GM23338 (cell line): ENCODE measurements around the gene AOPEP. TPM values are rescaled to one million over a fixed set of nuclear protein-coding genes. Genes with fewer than 3 reads are reported as not detected.

Experiments
- ATAC-seq: fragments of 200-7000 bp; cut with Tn5 transposase; 3 replicates; pipeline ENCODE4 v1.9.1; 2020
- DNase-seq: peaks from one replicate; pipeline ENCODE4 v3.0.0-alpha.2; 2015; ENCODE audit warnings: low spot score
- H2AFZ ChIP-seq: fragments of 200-600 bp; sonication (generic); 2 replicates; pipeline ENCODE4 v1.8.0; 2016; ENCODE audit warnings: antibody characterized with exemption, mild to moderate bottlenecking, moderate library complexity
- H3F3A ChIP-seq: fragments of 200-600 bp; sonication (generic); replicated peaks from 2 replicates; pipeline ENCODE4 v1.8.0; 2017; ENCODE audit warnings: antibody characterized with exemption, mixed run types, low read depth
- H3K27ac ChIP-seq: fragments of 200-600 bp; sonication (generic); 2 replicates; pipeline ENCODE4 v1.6.1; 2016; ENCODE audit warnings: low read depth
- H3K27me3 ChIP-seq: fragments of 200-600 bp; sonication (generic); 2 replicates; pipeline ENCODE4 v1.8.0; 2016; ENCODE audit warnings: mild to moderate bottlenecking, mixed run types, moderate library complexity; ENCODE audit not compliant: insufficient read depth
- H3K36me3 ChIP-seq: fragments of 200-600 bp; sonication (generic); 2 replicates; pipeline ENCODE4 v1.8.0; 2016; ENCODE audit warnings: mild to moderate bottlenecking; ENCODE audit not compliant: insufficient read depth
- H3K4me1 ChIP-seq: fragments of 200-600 bp; sonication (generic); 2 replicates; pipeline ENCODE4 v1.8.0; 2016; ENCODE audit warnings: mild to moderate bottlenecking, moderate library complexity; ENCODE audit not compliant: insufficient read depth
- H3K4me2 ChIP-seq: fragments of 200-600 bp; sonication (generic); 2 replicates; pipeline ENCODE4 v1.7.1; 2017; ENCODE audit warnings: mixed run types
- H3K4me3 ChIP-seq: fragments of 200-600 bp; sonication (generic); 2 replicates; pipeline ENCODE4 v1.6.1; 2016; ENCODE audit warnings: mixed run types
- H3K79me2 ChIP-seq: fragments of 200-600 bp; sonication (generic); replicated peaks from 2 replicates; pipeline ENCODE4 v1.8.0; 2017; ENCODE audit warnings: mild to moderate bottlenecking; ENCODE audit not compliant: insufficient read depth
- H3K9me2 ChIP-seq: fragments of 200-600 bp; sonication (generic); 2 replicates; pipeline ENCODE4 v1.8.0; 2017; ENCODE audit not compliant: insufficient read depth
- H4K20me1 ChIP-seq: fragments of 200-600 bp; sonication (generic); replicated peaks from 2 replicates; pipeline ENCODE4 v1.8.0; 2017; ENCODE audit warnings: mild to moderate bottlenecking; ENCODE audit not compliant: insufficient read depth
- H3K27ac Mint-ChIP-seq: 2 replicates; pipeline ENCODE4 v1.8.0; 2020; ENCODE audit warnings: inconsistent platforms, mild to moderate bottlenecking, moderate library complexity, mixed read lengths
- H3K27me3 Mint-ChIP-seq: 3 replicates; pipeline ENCODE4 v1.8.0; 2022; ENCODE audit warnings: low read depth, mild to moderate bottlenecking, moderate library complexity, mixed read lengths, inconsistent platforms; ENCODE audit not compliant: insufficient read depth, poor library complexity
- H3K36me3 Mint-ChIP-seq: 3 replicates; pipeline ENCODE4 v1.8.0; 2021; ENCODE audit warnings: low read depth, mild to moderate bottlenecking, inconsistent platforms, moderate library complexity, mixed read lengths
- H3K4me1 Mint-ChIP-seq: 3 replicates; pipeline ENCODE4 v1.8.0; 2020; ENCODE audit warnings: mild to moderate bottlenecking, inconsistent platforms, mixed read lengths
- H3K4me3 Mint-ChIP-seq: 3 replicates; pipeline ENCODE4 v1.8.0; 2021; ENCODE audit warnings: moderate library complexity, mild to moderate bottlenecking, inconsistent platforms, mixed read lengths
- H3K9me3 Mint-ChIP-seq: 3 replicates; pipeline ENCODE4 v1.8.0; 2020; ENCODE audit warnings: moderate library complexity, mild to moderate bottlenecking, inconsistent platforms, mixed read lengths
- CREB1 ChIP-seq: fragments of 250-450 bp; sonication (Bioruptor Pico); IDR thresholded peaks from 2 replicates; pipeline ENCODE4 v1.5.0; 2020; ENCODE audit warnings: low read depth, mild to moderate bottlenecking, moderate library complexity
- CTCF ChIP-seq, 2 experiments: fragments of 200-600 bp in 1 of 2; sonication (generic) in 1 of 2; conservative IDR thresholded peaks; 2 replicates each; pipeline versions ENCODE4 v1.5.1 to v1.6.1; 2016 to 2017; ENCODE audit warnings: antibody characterized with exemption in 2 of 2, low read depth in 2 of 2, mild to moderate bottlenecking in 2 of 2, moderate library complexity in 1 of 2
- ETS1 ChIP-seq: IDR thresholded peaks from 2 replicates; pipeline ENCODE4 v1.6.1; 2016; ENCODE audit warnings: antibody characterized with exemption
- EZH2 ChIP-seq: fragments of 200-600 bp; sonication (generic); IDR thresholded peaks from one replicate; pipeline ENCODE4 v1.8.0; 2017; ENCODE audit warnings: antibody characterized with exemption, mild to moderate bottlenecking, low read depth; ENCODE audit not compliant: unreplicated experiment
- JUNB ChIP-seq: IDR thresholded peaks from one replicate; pipeline ENCODE4 v1.6.1; 2016; ENCODE audit warnings: antibody characterized with exemption; ENCODE audit not compliant: unreplicated experiment
- NANOG ChIP-seq: IDR thresholded peaks from 2 replicates; pipeline ENCODE4 v1.6.1; 2016; ENCODE audit warnings: antibody characterized with exemption, borderline replicate concordance
- POLR2AphosphoS5 ChIP-seq: IDR thresholded peaks from 2 replicates; pipeline ENCODE4 v1.6.1; 2016; ENCODE audit warnings: antibody characterized with exemption, low read depth
- REST ChIP-seq: IDR thresholded peaks from one replicate; pipeline ENCODE4 v1.6.1; 2018; ENCODE audit warnings: antibody characterized with exemption; ENCODE audit not compliant: unreplicated experiment
- STAT1 ChIP-seq: IDR thresholded peaks from one replicate; pipeline ENCODE4 v1.6.1; 2016; ENCODE audit warnings: antibody characterized with exemption; ENCODE audit not compliant: unreplicated experiment
- ZNF114 ChIP-seq: fragments of 250-450 bp; sonication (Bioruptor Pico); IDR thresholded peaks from 2 replicates; pipeline ENCODE4 v1.5.0; 2020; ENCODE audit warnings: mild to moderate bottlenecking, moderate library complexity
- ZNF331 ChIP-seq: fragments of 250-450 bp; sonication (Bioruptor Pico); IDR thresholded peaks from 2 replicates; pipeline ENCODE4 v1.5.0; 2020; ENCODE audit warnings: low read depth, mild to moderate bottlenecking, moderate library complexity
- polyA plus RNA-seq: library from polyadenylated mRNA; unstranded; fragments of >200 nt; fragmentation: Nextera tagmentation; extraction: Ambion mirVana; gene quantifications from 2 replicates; pipeline ENCODE4 v1.2.1, GENCODE V29; 2016
- total RNA-seq: library from RNA; depleted of rRNA; stranded (reverse); fragments of >200 nt; shearing (Covaris generic); gene quantifications from 2 replicates; pipeline ENCODE4 v1.2.3, GENCODE V29; 2014

Gene AOPEP
- total and polyA plus RNA-seq, 2 experiments from 2014 or later, result 7.0 to 16.5 TPM

- TF ChIP-seq CTCF (conservative IDR thresholded peaks at IDR 0.05; ENCODE audit: low read depth in 2 of 2), result no peak
Observed at GRCh38 chr9:95080961-95081647, 354.6 kb downstream of the AOPEP start (continued).

GRCh38 chr9:95081998-95082397 lies 355.5 kb downstream of the AOPEP start:
- no peak for TF ChIP-seq NANOG
- H4K20me1 ChIP-seq, result no peaks in the 10 kb centered on the region; the same call in 1 of the 2 replicates
- no peak for DNase-seq

GRCh38 chr9:95082401-95083084 lies 356.0 kb downstream of the AOPEP start:
- H3K79me2 ChIP-seq, result no peaks in the 10 kb centered on the region
- no peak overlapping the region for H3K27ac ChIP-seq
- TF ChIP-seq REST, result no peak
- TF ChIP-seq CTCF (conservative IDR thresholded peaks at IDR 0.05; ENCODE audit: low read depth in 2 of 2), result no peak
- TF ChIP-seq JUNB, result no peak
- TF ChIP-seq ZNF331 (CRISPR knock-in tag), result no peak
- TF ChIP-seq EZH2, result no peak
- no peak for TF ChIP-seq ZNF114 (CRISPR knock-in tag)
- no peak for TF ChIP-seq CREB1
- TF ChIP-seq STAT1, result no peak
- no peak for TF ChIP-seq NANOG
- no peak for TF ChIP-seq ETS1
- TF ChIP-seq POLR2AphosphoS5, result no peak

More at GRCh38 chr9:95081998-95082397, 355.5 kb downstream of the AOPEP start:
- Histone ChIP-seq H3K9me2 (no peaks in the 10 kb centered on the region), H3K27ac (no peak overlapping the region), H3K4me1 (0 out of 2 replicates have a peak, but pooled peaks cover 8% of the 10 kb centered on the region), H3K4me3 (no peak overlapping the region), H3F3A (no peaks in the 10 kb centered on the region), H3K79me2 (no peaks in the 10 kb centered on the region), H3K4me2 (no peak overlapping the region), H3K36me3 (no peaks in the 10 kb centered on the region), H2AFZ (no peak overlapping the region), H3K27me3 (no peaks in the 10 kb centered on the region)
- peaks cover 13% of the 10 kb centered on the region for H3K27me3 Mint-ChIP-seq
- H3K4me1 Mint-ChIP-seq, result peaks cover 35% of the 10 kb centered on the region
- H3K4me3 Mint-ChIP-seq, result no peak overlapping the region
- peaks cover 4% of the 10 kb centered on the region; the same call in 2 of the 3 replicates for H3K36me3 Mint-ChIP-seq
- no peak for ATAC-seq
- no peak overlapping the region for H3K27ac Mint-ChIP-seq
- no peaks in the 10 kb centered on the region for H3K9me3 Mint-ChIP-seq

More at GRCh38 chr9:95082401-95083084, 356.0 kb downstream of the AOPEP start:
- ATAC-seq (no peak), DNase-seq (no peak)
- Histone ChIP-seq H3K4me3 (no peak overlapping the region), H3K27me3 (no peaks in the 10 kb centered on the region), H2AFZ (no peak overlapping the region), H4K20me1 (no peaks in the 10 kb centered on the region; the same call in 1 of the 2 replicates), H3K9me2 (no peaks in the 10 kb centered on the region), H3K36me3 (no peaks in the 10 kb centered on the region), H3K4me1 (0 out of 2 replicates have a peak, but pooled peaks cover 7% of the 10 kb centered on the region), H3F3A (no peaks in the 10 kb centered on the region), H3K4me2 (no peak overlapping the region)
- Mint-ChIP-seq H3K4me3 (no peak overlapping the region), H3K27ac (no peak overlapping the region), H3K27me3 (peaks cover 12% of the 10 kb centered on the region), H3K36me3 (peaks cover 4% of the 10 kb centered on the region; the same call in 2 of the 3 replicates), H3K4me1 (peaks cover 30% of the 10 kb centered on the region), H3K9me3 (no peaks in the 10 kb centered on the region)
